GM18526 (cell line): Measurements from ENCODE around the gene ADGRG7.

Source experiments
- POLR2A ChIP-seq: IDR thresholded peaks from 3 replicates; pipeline ENCODE4 v1.6.1; 2011; ENCODE audit not compliant: insufficient read length; ENCODE audit errors: extremely low read depth

The ADGRG7 gene

GRCh38 chr3:100586832-100587231 lies 22.6 kb upstream of the ADGRG7 start:
- no peak for TF ChIP-seq POLR2A

GRCh38 chr3:100588251-100588650 lies 21.1 kb upstream of the ADGRG7 start:
- TF ChIP-seq POLR2A = no peak

- no peak for TF ChIP-seq POLR2A
Measured at GRCh38 chr3:100590114-100590839, 19.1 kb upstream of the ADGRG7 start.

- no peak for TF ChIP-seq POLR2A
Measured at GRCh38 chr3:100590840-100591147, 18.6 kb upstream of the ADGRG7 start.

- no peak for TF ChIP-seq POLR2A
Measured at GRCh38 chr3:100591411-100591810, 18.0 kb upstream of the ADGRG7 start.

- no peak for TF ChIP-seq POLR2A
Measured at GRCh38 chr3:100600181-100601042, 9.0 kb upstream of the ADGRG7 start.

GRCh38 chr3:100602506-100603444 lies 6.6 kb upstream of the ADGRG7 start:
- TF ChIP-seq POLR2A = no peak

DNA sequence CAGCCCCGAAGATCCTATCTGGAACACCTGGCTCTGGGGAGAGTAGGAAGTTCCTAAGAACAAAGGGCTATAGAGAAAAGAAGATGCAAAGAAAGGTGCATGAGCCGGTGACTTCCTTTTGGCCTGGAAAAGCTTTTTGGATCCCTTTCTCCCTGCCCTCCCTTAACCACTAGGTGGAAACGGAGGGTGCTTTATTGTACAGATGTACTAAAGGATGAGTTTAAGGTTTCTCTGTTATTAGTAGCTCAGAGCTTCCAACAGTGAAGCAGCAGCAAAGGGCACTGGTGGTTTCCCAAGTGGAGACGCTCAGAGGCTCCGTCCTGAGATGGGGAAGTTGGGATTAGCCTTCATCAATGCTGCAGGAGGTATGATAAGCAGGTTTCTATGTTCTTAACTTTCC lies 5.9 kb upstream of the ADGRG7 start:
- TF ChIP-seq POLR2A = no peak

DNA sequence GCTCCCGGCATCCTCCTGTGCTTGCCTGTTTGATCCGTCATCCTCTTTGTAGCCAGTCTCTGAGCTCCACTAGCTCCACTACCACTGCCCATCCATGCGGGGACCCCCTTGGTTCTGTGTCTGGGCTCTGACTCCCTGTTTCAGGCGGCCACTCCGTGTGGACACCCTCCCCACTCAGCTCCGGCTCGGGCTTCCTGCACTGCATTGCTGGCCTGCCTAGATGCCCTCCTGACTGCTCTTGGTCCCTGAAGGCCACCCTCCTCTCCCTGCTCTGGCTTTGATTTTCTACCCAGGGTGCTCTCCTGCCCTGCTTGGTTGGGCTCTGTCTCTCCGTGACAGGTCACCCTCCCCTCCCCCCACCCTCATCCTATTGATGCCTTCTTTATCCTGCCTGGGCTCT lies 4.0 kb upstream of the ADGRG7 start:
- TF ChIP-seq POLR2A = no peak

- TF ChIP-seq POLR2A = no peak
Measured at GRCh38 chr3:100606894-100607512, 2.4 kb upstream of the ADGRG7 start.

- TF ChIP-seq POLR2A = no peak
Measured at GRCh38 chr3:100609963-100610362, 562 bp downstream of the ADGRG7 start.

DNA sequence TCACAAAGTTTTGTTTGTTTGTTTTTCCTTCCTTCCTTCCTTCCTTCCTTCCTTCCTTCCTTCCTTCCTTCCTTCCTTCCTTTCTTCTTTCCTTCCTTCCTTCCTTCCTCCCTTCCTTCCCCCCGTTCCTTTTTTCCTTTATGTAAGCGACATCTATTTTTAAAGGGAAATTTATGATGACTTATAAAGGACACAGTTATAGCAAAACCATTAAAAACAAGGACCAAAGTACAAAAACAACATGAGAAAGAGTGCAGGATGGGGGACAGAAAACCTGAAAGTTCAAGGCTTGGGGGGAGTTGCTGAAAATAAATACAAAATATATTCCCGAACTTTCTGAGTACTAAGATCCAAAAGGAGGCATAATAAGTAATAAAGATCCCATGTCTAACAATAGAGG lies 1.8 kb downstream of the ADGRG7 start:
- no peak for TF ChIP-seq POLR2A

DNA sequence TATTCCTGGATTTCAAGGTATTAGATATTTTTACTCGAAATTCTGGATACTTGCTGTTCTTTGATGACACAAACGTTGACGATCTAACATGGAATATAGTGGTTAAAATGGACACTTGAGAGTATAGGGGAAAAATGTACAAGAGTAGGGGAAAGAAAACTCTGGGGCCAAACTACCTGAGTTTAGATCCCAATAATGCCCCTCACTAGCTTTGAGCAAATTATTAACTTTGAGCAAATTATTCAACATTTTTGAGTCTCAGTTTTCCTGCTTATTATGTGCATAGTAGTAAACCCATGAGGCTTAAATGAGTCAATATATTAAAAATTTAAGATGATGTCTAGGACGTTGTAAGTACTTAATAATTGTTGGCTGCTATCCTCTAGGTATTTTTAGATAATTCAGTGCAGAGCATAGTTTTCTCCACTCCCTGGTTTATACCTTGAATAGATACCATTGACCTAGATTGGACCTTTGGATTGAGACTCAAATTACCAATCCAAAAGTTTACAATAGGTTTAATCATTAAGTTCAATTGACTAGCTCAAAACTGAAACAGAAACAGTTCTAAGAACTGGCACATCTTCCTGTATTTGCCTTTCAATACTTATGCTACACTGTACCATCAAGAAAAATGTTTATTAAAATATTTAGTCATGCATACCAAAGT lies 4.5 kb downstream of the ADGRG7 start:
- no peak for TF ChIP-seq POLR2A

GRCh38 chr3:100614941-100615340 lies 5.5 kb downstream of the ADGRG7 start:
- TF ChIP-seq POLR2A = no peak
